Upper lobe of left lung (tissue), 6 donors: ENCODE results near the gene NIPBL. TPM values are rescaled to one million over a fixed set of nuclear protein-coding genes. Genes with fewer than 3 reads are reported as not detected.
"Not testable (repeated sequence)": the region's sequence is repeated elsewhere in the genome, so short reads cannot be mapped to it uniquely, and the experiment has no call there.

Experiments used
- ATAC-seq, 2 donors: fragments of 200-7000 bp; cut with Tn5 transposase; one replicate each; pipeline ENCODE4 v1.9.1; 2022; ENCODE audit warnings: mild to moderate bottlenecking in 2 of 2, moderate library complexity in 2 of 2; ENCODE audit not compliant: low FRiP score in 2 of 2
- DNase-seq, 2 donors: peaks; one replicate each; pipeline ENCODE4 v3.0.0-alpha.2; 2019 to 2020
- H3K27ac ChIP-seq, 4 donors: fragments of 200-600 bp; sonication (generic); one replicate each; pipeline ENCODE4 v1.5.1; 2016 to 2019
- H3K27me3 ChIP-seq, 4 donors: fragments of 200-600 bp; sonication (generic); one replicate each; pipeline ENCODE4 v1.5.1; 2017 to 2019
- H3K36me3 ChIP-seq, 4 donors: fragments of 200-600 bp; sonication (generic); one replicate each; pipeline ENCODE4 v1.5.1; 2016 to 2019
- H3K4me1 ChIP-seq, 4 donors: fragments of 200-600 bp; sonication (generic); one replicate each; pipeline ENCODE4 v1.5.1; 2018 to 2019
- H3K4me3 ChIP-seq, 4 donors: fragments of 200-600 bp; sonication (generic); one replicate each; pipeline ENCODE4 v1.5.1; 2017 to 2019; ENCODE audit warnings: mild to moderate bottlenecking in 2 of 4, moderate library complexity in 1 of 4
- H3K9me3 ChIP-seq, 4 donors: fragments of 200-600 bp; sonication (generic); one replicate each; pipeline ENCODE4 v1.5.1; 2018 to 2019
- CTCF ChIP-seq, 6 experiments: fragments of 450-650 bp in 4 of 6; fragments of 200-600 bp in 2 of 6; sonication (generic) in 2 of 6; IDR thresholded peaks; one replicate each; pipeline ENCODE4 v1.5.1; 2016 to 2019; ENCODE audit warnings: antibody characterized with exemption in 6 of 6
- EP300 ChIP-seq, 4 donors: sonication (generic); formaldehyde crosslinking; IDR thresholded peaks; one replicate each; pipeline ENCODE4 v1.5.1; 2017; ENCODE audit warnings: antibody characterized with exemption in 4 of 4, control low read depth in 2 of 4
- POLR2A ChIP-seq, 4 donors: fragments of 450-650 bp; IDR thresholded peaks; one replicate each; pipeline ENCODE4 v1.5.1; 2016 to 2017; ENCODE audit warnings: antibody characterized with exemption in 4 of 4, mild to moderate bottlenecking in 2 of 4
- POLR2AphosphoS5 ChIP-seq, 2 donors: sonication (generic); formaldehyde crosslinking; IDR thresholded peaks; one replicate each; pipeline ENCODE4 v1.5.1; 2017; ENCODE audit warnings: antibody characterized with exemption in 2 of 2
- WGBS, 2 donors: methylation state at CpG; one replicate each; pipeline ENCODE4 v1.1.5; 2017 to 2018; 5-methylcytosine and 5-hydroxymethylcytosine counted together
- total RNA-seq, 6 donors: library from RNA; depleted of rRNA in 4 of 6; stranded (reverse); fragments of >200 nt in 4 of 6; gene quantifications; one replicate each; pipeline versions ENCODE4 v1.1.0 to v1.2.1, GENCODE V29; 2016 to 2021
- donor health status: DM: no; HTN: no; CAD: no; lungs with moderate emphysema.
- donor health status: DM: no; HTN: yes; CAD: no; lungs with severe emphysema.

Gene NIPBL
- total RNA-seq, 6 donors from 2014 or later = 39.2 to 75.2 (median 55.3) TPM

GRCh38 chr5:36894954-36895353, 18.4 kb downstream of the NIPBL start:
- peaks cover 11 to 45% (median 25%) of the 10 kb centered on the region in 4 donors for H3K4me1 ChIP-seq
- H3K27ac ChIP-seq = no peak overlapping the region
- no peak overlapping the region for H3K4me3 ChIP-seq
- H3K36me3 ChIP-seq = no peaks in the 10 kb centered on the region
- H3K9me3 ChIP-seq = no peaks in the 10 kb centered on the region
- no peak for DNase-seq
- TF ChIP-seq EP300 (IDR thresholded peaks at IDR 0.05) (no peak), CTCF (IDR thresholded peaks at IDR 0.05) (no peak), POLR2A (IDR thresholded peaks at IDR 0.05) (no peak), POLR2AphosphoS5 (IDR thresholded peaks at IDR 0.05) (no peak)
- WGBS, 2 donors = 69 to 88% methylated on average over 1 of the region's 1 CpG
- no peaks in the 10 kb centered on the region for H3K27me3 ChIP-seq
- no peak for ATAC-seq

- WGBS, 2 donors = 90 to 94% methylated on average over 8 of the region's 8 CpGs
- Histone ChIP-seq H3K27ac (no peak overlapping the region), H3K4me3 (no peak overlapping the region), H3K9me3 (no peaks in the 10 kb centered on the region), H3K27me3 (no peaks in the 10 kb centered on the region), H3K4me1 (peaks cover 15 to 51% (median 29%) of the 10 kb centered on the region in 4 donors), H3K36me3 (no peaks in the 10 kb centered on the region)
- DNase-seq (no peak), ATAC-seq (no peak)
- TF ChIP-seq POLR2A (IDR thresholded peaks at IDR 0.05) (no peak), EP300 (IDR thresholded peaks at IDR 0.05) (no peak), CTCF (IDR thresholded peaks at IDR 0.05) (no peak), POLR2AphosphoS5 (IDR thresholded peaks at IDR 0.05) (no peak)
These were observed 19.9 kb downstream of the NIPBL start for GRCh38 chr5:36896476-36896875.

GRCh38 chr5:36897616-36898015, 21.0 kb downstream of the NIPBL start:
- H3K4me1 ChIP-seq = peaks cover 15 to 51% (median 29%) of the 10 kb centered on the region in 4 donors

GRCh38 chr5:36899860-36900259, 23.3 kb downstream of the NIPBL start:
- no peak overlapping the region for H3K4me3 ChIP-seq
- DNase-seq (no peak), ATAC-seq (no peak)
- 79 to 81% methylated on average over 1 of the region's 1 CpG for WGBS, 2 donors
- no peak overlapping the region for H3K27ac ChIP-seq
- no peaks in the 10 kb centered on the region for H3K36me3 ChIP-seq
- H3K4me1 ChIP-seq = peaks cover 10 to 64% (median 28%) of the 10 kb centered on the region in 4 donors
- H3K9me3 ChIP-seq = no peaks in the 10 kb centered on the region
- TF ChIP-seq EP300 (IDR thresholded peaks at IDR 0.05) (no peak), POLR2A (IDR thresholded peaks at IDR 0.05) (no peak)
- H3K27me3 ChIP-seq = no peaks in the 10 kb centered on the region

More at GRCh38 chr5:36897616-36898015, 21.0 kb downstream of the NIPBL start:
- 77 to 83% methylated on average over 1 of the region's 1 CpG for WGBS, 2 donors
- Histone ChIP-seq H3K27ac (no peak overlapping the region), H3K36me3 (no peaks in the 10 kb centered on the region), H3K27me3 (no peaks in the 10 kb centered on the region), H3K4me3 (no peak overlapping the region), H3K9me3 (no peaks in the 10 kb centered on the region)
- ATAC-seq = no peak
- TF ChIP-seq EP300 (IDR thresholded peaks at IDR 0.05) (no peak), POLR2AphosphoS5 (IDR thresholded peaks at IDR 0.05) (no peak), CTCF (IDR thresholded peaks at IDR 0.05) (no peak), POLR2A (IDR thresholded peaks at IDR 0.05) (no peak)
- DNase-seq = no peak

- Histone ChIP-seq H3K36me3 (no peaks in the 10 kb centered on the region), H3K4me1 (peaks cover 10 to 64% (median 28%) of the 10 kb centered on the region in 4 donors), H3K27ac (no peak overlapping the region), H3K9me3 (no peaks in the 10 kb centered on the region), H3K4me3 (no peak overlapping the region), H3K27me3 (no peaks in the 10 kb centered on the region)
- ATAC-seq (no peak), DNase-seq (no peak)
- TF ChIP-seq EP300 (IDR thresholded peaks at IDR 0.05) (no peak), POLR2A (IDR thresholded peaks at IDR 0.05) (no peak), POLR2AphosphoS5 (IDR thresholded peaks at IDR 0.05) (no peak), CTCF (IDR thresholded peaks at IDR 0.05) (no peak)
- 64 to 72% methylated on average over 2 of the region's 2 CpGs for WGBS, 2 donors
These were observed 23.7 kb downstream of the NIPBL start for GRCh38 chr5:36900283-36900682.

- not testable (repeated sequence) for H3K27me3 ChIP-seq, DNase-seq, H3K9me3 ChIP-seq, H3K27ac ChIP-seq, H3K36me3 ChIP-seq, ATAC-seq, H3K4me3 ChIP-seq
- H3K4me1 ChIP-seq = peaks cover 10 to 57% (median 28%) of the 10 kb centered on the region in 4 donors
These were observed 24.5 kb downstream of the NIPBL start for GRCh38 chr5:36901077-36901476.
